ENCODE measurements around the gene NDFIP1.

DNA sequence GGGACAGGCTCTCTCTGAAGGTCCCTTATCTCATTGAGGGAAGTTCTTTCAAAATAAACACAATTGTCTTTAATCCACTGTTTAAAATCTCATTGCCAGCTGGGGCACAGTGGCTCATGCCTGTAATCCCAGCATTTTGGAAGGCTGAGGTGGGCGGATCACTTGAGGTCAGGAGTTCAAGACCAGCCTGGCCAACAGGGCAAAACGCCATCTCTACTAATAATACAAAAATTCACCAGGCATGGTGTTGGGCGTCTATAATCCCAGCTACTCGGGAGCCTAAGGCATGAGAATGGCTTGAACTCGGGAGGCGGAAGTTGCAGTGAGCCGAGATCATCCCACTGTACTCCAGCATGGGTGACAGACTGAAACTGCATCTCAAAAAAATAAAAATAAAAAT lies 8.3 kb upstream of the NDFIP1 start:
- TF ChIP-seq, protein P1, sequence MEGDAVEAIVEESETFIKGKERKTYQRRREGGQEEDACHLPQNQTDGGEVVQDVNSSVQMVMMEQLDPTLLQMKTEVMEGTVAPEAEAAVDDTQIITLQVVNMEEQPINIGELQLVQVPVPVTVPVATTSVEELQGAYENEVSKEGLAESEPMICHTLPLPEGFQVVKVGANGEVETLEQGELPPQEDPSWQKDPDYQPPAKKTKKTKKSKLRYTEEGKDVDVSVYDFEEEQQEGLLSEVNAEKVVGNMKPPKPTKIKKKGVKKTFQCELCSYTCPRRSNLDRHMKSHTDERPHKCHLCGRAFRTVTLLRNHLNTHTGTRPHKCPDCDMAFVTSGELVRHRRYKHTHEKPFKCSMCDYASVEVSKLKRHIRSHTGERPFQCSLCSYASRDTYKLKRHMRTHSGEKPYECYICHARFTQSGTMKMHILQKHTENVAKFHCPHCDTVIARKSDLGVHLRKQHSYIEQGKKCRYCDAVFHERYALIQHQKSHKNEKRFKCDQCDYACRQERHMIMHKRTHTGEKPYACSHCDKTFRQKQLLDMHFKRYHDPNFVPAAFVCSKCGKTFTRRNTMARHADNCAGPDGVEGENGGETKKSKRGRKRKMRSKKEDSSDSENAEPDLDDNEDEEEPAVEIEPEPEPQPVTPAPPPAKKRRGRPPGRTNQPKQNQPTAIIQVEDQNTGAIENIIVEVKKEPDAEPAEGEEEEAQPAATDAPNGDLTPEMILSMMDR (conservative IDR thresholded peaks at IDR 0.05; ENCODE audit: low read length) = no peak
- TF ChIP-seq EZH2phosphoT487 (IDR thresholded peaks at IDR 0.05; ENCODE audit: borderline replicate concordance, low read depth, low read length) = no peak
